Measurements from ENCODE around the gene SCRN1. TPM values are rescaled to one million over a fixed set of nuclear protein-coding genes. Genes with fewer than 3 reads are reported as not detected.
"Not testable (repeated sequence)": the region's sequence is repeated elsewhere in the genome, so short reads cannot be mapped to it uniquely, and the experiment has no call there.

SCRN1 gene
- total RNA-seq, 1 donor from 2014 or later, result 85.0 TPM

DNA sequence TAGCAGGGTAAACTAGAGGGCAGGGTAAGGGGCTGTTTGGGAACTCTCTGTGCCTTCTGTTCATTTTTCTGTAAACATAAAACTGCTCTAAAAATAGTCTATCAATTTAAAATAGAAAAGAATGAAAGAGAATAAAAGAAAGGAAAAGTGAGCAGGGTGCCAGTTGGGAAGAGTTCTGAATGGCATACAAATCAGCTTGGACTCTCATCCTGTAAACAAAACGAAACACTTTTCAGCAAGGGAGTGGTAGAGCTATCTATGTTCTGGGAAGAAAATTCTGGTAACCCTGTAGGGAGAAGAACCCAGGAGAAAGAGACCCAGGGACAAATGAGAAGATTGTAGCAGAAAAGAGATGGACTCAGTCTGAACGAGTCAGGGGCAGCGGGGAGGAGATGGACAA lies 24.6 kb downstream of the SCRN1 start:
- peaks cover 11% of the 10 kb centered on the region for H3K4me1 Mint-ChIP-seq

DNA sequence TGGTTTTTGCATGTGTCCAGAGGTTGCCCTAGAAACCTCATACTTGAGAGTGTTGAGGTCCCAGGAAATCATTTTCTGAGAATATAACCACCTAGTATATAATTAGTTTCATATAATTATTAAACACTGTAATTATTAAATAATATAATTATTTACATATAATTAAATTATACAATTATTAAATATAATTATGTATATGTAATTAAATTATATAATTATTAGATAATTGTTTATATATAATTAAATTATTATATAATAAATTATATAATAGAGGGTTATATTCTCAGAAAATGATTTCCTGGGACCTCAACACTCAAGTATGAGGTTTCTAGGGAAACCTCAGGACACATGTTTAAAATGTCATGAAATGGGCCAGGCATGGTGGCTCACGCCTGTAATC lies 27.6 kb downstream of the SCRN1 start:
- H3K27me3 Mint-ChIP-seq (ENCODE audit: low read depth), result no peaks in the 10 kb centered on the region
- no peak for TF ChIP-seq CTCF (IDR thresholded peaks at IDR 0.05; ENCODE audit: unreplicated experiment)
- peaks cover 43% of the 10 kb centered on the region for H3K36me3 Mint-ChIP-seq
- H3K27ac Mint-ChIP-seq, result no peak overlapping the region
- H3K9me3 Mint-ChIP-seq, result peaks cover 3% of the 10 kb centered on the region
- DNase-seq (ENCODE audit: low spot score in 2 of 2, unreplicated experiment in 2 of 2), result no peak
- H3K4me3 Mint-ChIP-seq, result no peak overlapping the region
- H3K4me1 Mint-ChIP-seq, result no peaks in the 10 kb centered on the region

More for the DNA sequence above, 24.6 kb downstream of the SCRN1 start:
- Mint-ChIP-seq H3K36me3 (peaks cover 44% of the 10 kb centered on the region), H3K9me3 (peaks cover 10% of the 10 kb centered on the region), H3K27ac (no peak overlapping the region), H3K4me3 (no peak overlapping the region), H3K27me3 (ENCODE audit: low read depth) (no peaks in the 10 kb centered on the region)
- DNase-seq (ENCODE audit: low spot score in 2 of 2, unreplicated experiment in 2 of 2), result no peak
- no peak for TF ChIP-seq CTCF (IDR thresholded peaks at IDR 0.05; ENCODE audit: unreplicated experiment)

- not testable (repeated sequence) for H3K27me3 Mint-ChIP-seq (ENCODE audit: low read depth); H3K4me3 Mint-ChIP-seq; H3K4me1 Mint-ChIP-seq; H3K27ac Mint-ChIP-seq; DNase-seq (ENCODE audit: low spot score in 2 of 2, unreplicated experiment in 2 of 2); H3K9me3 Mint-ChIP-seq
- H3K36me3 Mint-ChIP-seq, result peaks cover 39% of the 10 kb centered on the region
Measured at GRCh38 chr7:29961611-29962010, 28.0 kb downstream of the SCRN1 start.

DNA sequence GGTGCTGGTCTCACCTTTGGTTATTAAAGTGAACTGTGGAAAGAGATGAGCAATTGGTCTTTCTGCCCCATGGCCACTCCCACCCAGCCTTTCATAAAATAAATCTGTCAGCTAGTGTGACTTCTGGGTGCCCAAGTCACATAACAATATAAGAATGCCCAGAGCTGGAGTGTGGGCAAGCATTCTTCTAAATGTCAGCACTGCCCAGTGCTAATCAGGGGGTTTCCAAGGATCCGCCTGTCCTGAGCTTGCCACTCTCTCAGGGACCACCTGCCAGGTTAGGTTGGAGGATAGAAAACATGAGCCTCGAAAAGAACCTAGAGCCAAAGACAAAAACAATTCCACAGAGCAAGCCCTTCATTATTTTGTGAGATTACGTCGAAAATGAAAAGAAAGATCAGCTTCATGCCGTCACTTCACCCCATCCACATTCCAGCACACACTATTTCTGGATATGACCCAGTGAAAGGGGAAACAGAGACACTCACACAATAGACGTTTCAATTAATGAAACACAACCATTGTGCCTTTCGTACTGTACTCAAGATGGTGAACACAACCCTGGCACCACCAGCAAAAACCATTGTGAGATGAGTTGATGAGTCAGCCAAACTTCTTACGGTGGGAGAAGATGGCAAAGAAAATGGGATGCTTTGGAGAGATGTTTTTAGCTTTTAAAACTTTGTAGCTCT lies 30.8 kb downstream of the SCRN1 start:
- no peak overlapping the region for H3K27ac Mint-ChIP-seq
- peaks cover 36% of the 10 kb centered on the region for H3K36me3 Mint-ChIP-seq
- no peaks in the 10 kb centered on the region for H3K4me1 Mint-ChIP-seq
- no peaks in the 10 kb centered on the region for H3K27me3 Mint-ChIP-seq (ENCODE audit: low read depth)
- H3K4me3 Mint-ChIP-seq, result no peak overlapping the region
- no peak for TF ChIP-seq CTCF (IDR thresholded peaks at IDR 0.05; ENCODE audit: unreplicated experiment)
- H3K9me3 Mint-ChIP-seq, result peaks cover 3% of the 10 kb centered on the region
- no peak for DNase-seq (ENCODE audit: low spot score in 2 of 2, unreplicated experiment in 2 of 2)

GRCh38 chr7:29957521-29958310 lies 31.9 kb downstream of the SCRN1 start:
- Mint-ChIP-seq H3K4me1 (no peaks in the 10 kb centered on the region), H3K27me3 (ENCODE audit: low read depth) (no peaks in the 10 kb centered on the region), H3K9me3 (peaks cover 3% of the 10 kb centered on the region), H3K4me3 (no peak overlapping the region), H3K36me3 (peaks cover 34% of the 10 kb centered on the region), H3K27ac (no peak overlapping the region)
- DNase-seq (ENCODE audit: low spot score in 2 of 2, unreplicated experiment in 2 of 2), result no peak
- no peak for TF ChIP-seq CTCF (IDR thresholded peaks at IDR 0.05; ENCODE audit: unreplicated experiment)

DNA sequence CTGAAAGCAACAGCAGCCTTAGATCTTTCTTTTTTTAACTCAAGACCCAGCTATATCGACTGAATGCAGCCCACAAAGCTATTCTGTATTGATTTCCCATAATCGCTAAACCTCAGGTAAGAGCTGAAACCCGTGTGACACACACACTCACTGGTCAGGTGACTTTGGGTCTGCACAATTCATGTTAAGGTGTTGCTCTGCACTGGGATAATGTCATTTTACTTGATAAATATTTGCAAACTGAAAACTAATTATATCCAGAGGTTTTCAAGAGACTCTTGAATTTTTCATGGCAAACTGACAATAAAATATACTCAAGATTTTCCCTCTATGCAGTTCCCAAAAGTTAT lies 33.1 kb downstream of the SCRN1 start:
- H3K27ac Mint-ChIP-seq, result no peak overlapping the region
- H3K9me3 Mint-ChIP-seq, result no peaks in the 10 kb centered on the region
- H3K4me3 Mint-ChIP-seq, result no peak overlapping the region
- peaks cover 40% of the 10 kb centered on the region for H3K36me3 Mint-ChIP-seq
- no peaks in the 10 kb centered on the region for H3K4me1 Mint-ChIP-seq
- TF ChIP-seq CTCF (IDR thresholded peaks at IDR 0.05; ENCODE audit: unreplicated experiment), result no peak
- H3K27me3 Mint-ChIP-seq (ENCODE audit: low read depth), result no peaks in the 10 kb centered on the region
- no peak for DNase-seq (ENCODE audit: low spot score in 2 of 2, unreplicated experiment in 2 of 2)

Data from mesothelial cell of epicardium (in vitro differentiated cells).